HG03060 (cell line): Measurements from ENCODE around the gene CSK.

Experiments
- ATAC-seq: cut with Tn5 transposase; IDR thresholded peaks from one replicate; pipeline ENCODE4 v1.9.1; 2021; ENCODE audit warnings: low read depth, moderate number of reproducible peaks; ENCODE audit not compliant: unreplicated experiment

Gene CSK

GRCh38 chr15:74799856-74800558, 18.1 kb downstream of the CSK start:
- ATAC-seq: no peak

GRCh38 chr15:74800559-74801094, 18.7 kb downstream of the CSK start:
- no peak for ATAC-seq

- ATAC-seq: no peak
These were observed 19.6 kb downstream of the CSK start for GRCh38 chr15:74801311-74801997.

- ATAC-seq: no peak
These were observed 20.4 kb downstream of the CSK start for GRCh38 chr15:74802290-74802689.

GRCh38 chr15:74802862-74803447, 21.1 kb downstream of the CSK start:
- no peak for ATAC-seq

- no peak for ATAC-seq
These were observed 23.1 kb downstream of the CSK start for GRCh38 chr15:74804935-74805334.

GRCh38 chr15:74807282-74807681, 25.4 kb downstream of the CSK start:
- ATAC-seq: no peak

GRCh38 chr15:74808078-74808839, 26.4 kb downstream of the CSK start:
- no peak for ATAC-seq

GRCh38 chr15:74808840-74809229, 27.0 kb downstream of the CSK start:
- no peak for ATAC-seq

- ATAC-seq: no peak
These were observed 27.4 kb downstream of the CSK start for GRCh38 chr15:74809242-74809641.

- ATAC-seq: no peak
These were observed 28.1 kb downstream of the CSK start for GRCh38 chr15:74809956-74810355.

- no peak for ATAC-seq
These were observed 30.7 kb downstream of the CSK start, which contains the start of gene LMAN1L for GRCh38 chr15:74812533-74812932. Gene LMAN1L (plus strand): TSS chr15:74812835. CDS start chr15:74812855, 20 bp downstream.

- no peak for ATAC-seq
These were observed 33.4 kb downstream of the CSK start for GRCh38 chr15:74815121-74815934.

GRCh38 chr15:74815961-74816360, 34.1 kb downstream of the CSK start:
- ATAC-seq: no peak

- ATAC-seq: no peak
These were observed 34.9 kb downstream of the CSK start for GRCh38 chr15:74816624-74817369.

GRCh38 chr15:74817370-74817737, 35.5 kb downstream of the CSK start:
- no peak for ATAC-seq

- ATAC-seq: no peak
These were observed 38.2 kb downstream of the CSK start for GRCh38 chr15:74820056-74820455.

GRCh38 chr15:74821091-74821789, 39.4 kb downstream of the CSK start:
- no peak for ATAC-seq

GRCh38 chr15:74821790-74822158, 39.9 kb downstream of the CSK start:
- no peak for ATAC-seq
